NCI-H524 treated with DMSO at 0.1 percent for 48 hours (cell line): Measurements from ENCODE around the gene DNAJA2.

ENCODE experiments used
- DNase-seq: peaks from one replicate; lab custom pipeline; 2025; lab: John Stamatoyannopoulos, UW

Gene DNAJA2

GRCh38 chr16:46926470-46927225 is 46.8 kb downstream of the DNAJA2 start:
- DNase-seq = no peak

- no peak for DNase-seq
Measured at GRCh38 chr16:46924402-46924801, 49.1 kb downstream of the DNAJA2 start.

GRCh38 chr16:46923513-46924295 is 49.8 kb downstream of the DNAJA2 start:
- DNase-seq = no peak

GRCh38 chr16:46922239-46922638 is 51.2 kb downstream of the DNAJA2 start:
- DNase-seq = no peak

- DNase-seq = no peak
Measured at GRCh38 chr16:46920402-46921068, 52.9 kb downstream of the DNAJA2 start.

DNA sequence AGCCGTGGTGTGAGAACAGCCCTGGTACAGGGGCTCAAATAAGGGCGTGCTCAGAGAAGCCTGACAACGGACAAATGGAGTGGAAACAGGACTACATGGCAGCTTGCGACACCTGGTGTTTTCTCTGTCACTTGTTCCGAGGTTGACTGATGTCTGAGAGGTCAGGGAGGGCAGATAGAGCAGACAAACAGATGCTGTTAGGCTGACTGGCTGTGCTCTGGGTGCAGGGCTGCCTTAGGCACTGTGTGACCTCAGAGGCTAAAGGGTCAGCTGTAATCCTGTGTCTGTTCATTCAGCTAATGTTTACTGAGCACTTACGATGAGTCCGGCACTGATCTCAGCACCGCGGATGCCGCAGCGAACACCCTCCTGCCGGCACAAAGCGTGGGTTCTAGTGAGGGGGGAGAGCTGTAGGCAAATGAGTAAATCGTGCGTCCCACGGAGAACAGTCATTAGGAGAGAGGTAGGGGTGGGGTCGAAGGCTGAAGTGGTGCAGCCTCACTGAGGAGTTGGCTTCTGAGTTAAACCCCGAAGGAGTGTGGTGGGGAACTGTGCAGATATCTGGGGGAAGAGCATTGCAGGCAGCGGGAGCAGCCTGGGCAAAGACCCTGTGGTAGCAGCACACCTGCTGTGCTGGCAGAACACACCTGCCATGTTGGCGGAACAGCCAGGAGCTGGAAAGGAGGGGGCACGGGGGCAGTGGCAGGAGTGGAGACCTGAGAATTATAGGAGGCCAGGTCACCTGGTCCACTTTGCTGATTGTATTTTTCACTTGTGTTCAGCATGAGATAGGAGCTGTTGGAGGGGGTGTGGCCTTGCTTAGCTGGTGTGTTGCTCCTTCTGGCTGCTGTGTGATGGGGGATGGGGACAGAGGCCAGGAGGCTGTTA is 54.3 kb downstream of the DNAJA2 start:
- no peak for DNase-seq

- no peak for DNase-seq
Measured at GRCh38 chr16:46918400-46918799, 55.1 kb downstream of the DNAJA2 start.

DNA sequence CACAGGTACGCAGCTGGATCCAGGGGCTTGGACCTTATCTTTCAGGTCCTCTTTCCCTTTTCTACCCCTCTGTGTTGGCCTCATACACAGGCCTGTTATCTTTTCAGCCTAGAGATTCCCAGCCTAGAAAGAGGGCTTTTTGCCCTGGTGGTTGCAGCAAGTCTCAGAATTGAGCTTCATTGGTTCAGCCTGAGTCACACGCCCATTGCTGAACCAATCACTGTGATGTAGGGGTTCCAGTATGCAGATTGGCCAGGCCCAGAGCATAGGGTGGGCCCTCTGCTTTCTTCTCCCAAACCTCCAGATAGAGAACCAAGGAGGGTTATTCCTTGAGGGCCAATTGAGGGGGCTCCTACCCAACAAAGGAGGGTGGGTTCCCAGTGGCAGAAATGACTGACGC is 56.5 kb downstream of the DNAJA2 start:
- DNase-seq = no peak

DNA sequence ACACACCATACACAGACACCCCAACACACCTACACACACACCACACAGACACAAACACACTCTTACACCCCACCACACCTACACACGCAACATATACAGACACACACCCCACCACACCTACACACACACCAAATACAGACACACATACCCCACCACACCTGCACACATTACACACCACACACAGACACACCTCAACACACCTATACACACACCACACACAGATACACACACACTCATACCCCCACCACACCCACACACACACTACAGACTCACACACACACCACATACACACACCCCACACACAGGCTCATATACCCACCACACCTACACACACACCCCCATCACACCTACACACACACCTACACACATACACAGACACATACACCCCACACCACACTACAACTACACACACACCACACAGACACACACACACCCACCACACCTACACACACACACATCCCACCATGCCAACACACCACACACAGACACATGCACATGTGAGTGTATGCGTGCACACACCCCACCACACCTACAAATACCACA is 57.9 kb downstream of the DNAJA2 start:
- no peak for DNase-seq

DNA sequence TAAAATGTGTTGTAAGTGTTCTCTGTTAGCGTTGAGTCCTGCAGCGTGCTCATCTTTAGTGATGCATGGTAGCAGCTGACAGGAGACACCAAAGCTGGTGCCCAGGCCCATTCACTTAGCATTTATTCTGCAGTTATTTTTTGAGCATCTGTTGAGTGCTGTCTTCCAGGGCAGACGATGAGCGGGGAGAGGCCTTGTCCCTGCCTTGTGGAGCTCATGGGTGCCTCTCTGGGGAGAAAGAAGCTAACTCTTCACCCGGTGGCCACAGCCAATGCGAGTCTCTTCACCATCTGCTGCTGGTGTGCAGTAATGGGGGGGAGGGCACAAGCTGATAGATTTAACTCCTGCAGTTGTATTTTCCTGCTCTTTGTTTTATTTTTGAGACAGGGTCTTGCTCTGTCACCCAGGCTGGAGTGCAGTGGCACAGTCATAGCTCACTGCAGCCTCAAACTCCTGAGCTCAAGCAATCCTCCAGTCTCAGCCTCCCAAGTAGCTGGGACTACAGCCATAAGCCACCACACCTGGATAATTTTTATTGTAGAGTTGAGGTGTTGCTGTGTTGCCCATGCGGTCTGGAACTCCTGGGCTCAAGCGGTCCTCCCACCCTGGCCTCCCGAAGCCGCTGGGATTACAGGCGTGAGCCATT is 58.8 kb downstream of the DNAJA2 start:
- DNase-seq = peak; percentile 32

GRCh38 chr16:46911650-46912049 is 61.8 kb downstream of the DNAJA2 start:
- no peak for DNase-seq

DNA sequence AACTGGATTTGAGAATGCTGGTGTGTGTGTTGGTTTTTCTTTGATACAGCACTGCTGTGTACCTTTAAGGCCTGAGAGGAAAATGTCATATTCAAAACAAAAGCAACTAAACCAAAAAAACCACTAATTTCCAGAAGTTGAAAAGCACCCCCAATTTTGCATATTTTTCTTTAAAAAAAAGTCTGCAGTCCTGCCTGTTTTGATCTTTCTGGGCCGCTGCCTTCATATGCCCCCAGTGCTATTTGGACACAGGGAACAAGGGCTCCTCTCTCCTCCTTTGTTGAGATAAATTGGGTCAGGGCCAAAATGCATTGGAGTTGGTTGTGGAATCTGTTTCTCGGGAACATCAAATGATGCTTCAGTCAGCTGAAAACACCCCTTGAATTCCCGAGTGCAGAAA is 62.4 kb downstream of the DNAJA2 start:
- no peak for DNase-seq

- peak; percentile 19 for DNase-seq
Measured at GRCh38 chr16:46908540-46909372, 64.7 kb downstream of the DNAJA2 start.

DNA sequence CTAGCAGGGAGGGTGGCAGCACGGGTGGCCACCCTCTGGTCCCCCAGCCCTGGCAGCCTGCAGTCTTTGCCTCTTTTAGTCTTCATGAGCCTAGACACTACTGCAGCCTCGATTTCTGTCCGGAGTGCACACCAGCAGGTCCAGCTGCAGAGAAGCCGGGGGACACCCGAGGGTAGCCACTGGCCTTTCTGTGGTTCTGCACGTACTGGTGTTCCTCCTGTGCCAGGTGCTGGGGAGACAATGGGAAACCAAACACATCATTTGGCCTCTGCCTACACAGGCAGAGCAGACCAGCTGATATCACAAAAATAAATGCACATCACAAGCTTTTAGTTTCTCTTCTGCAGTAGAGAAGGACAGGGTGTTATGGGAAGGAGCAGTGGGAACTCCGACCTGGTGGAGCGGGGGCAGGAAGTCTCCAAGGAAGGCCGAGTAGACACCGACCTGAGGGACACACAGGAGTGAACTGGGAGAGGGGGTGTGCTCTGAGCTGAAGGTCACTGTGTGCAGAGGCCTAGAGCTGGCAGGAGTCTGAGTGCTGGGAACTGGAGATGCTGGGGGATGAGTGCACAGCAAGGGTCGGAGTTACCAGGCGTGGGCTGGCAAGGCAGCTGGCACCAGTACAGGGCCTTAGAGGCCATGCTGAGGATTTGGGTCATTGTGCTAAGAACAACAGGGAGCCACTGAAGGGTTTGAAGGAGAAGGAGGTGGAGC is 66.3 kb downstream of the DNAJA2 start:
- DNase-seq = no peak

- DNase-seq = no peak
Measured at GRCh38 chr16:46906360-46907060, 67.0 kb downstream of the DNAJA2 start.
